ENCODE results near the gene INTS4. TPM values are rescaled to one million over a fixed set of nuclear protein-coding genes. Genes with fewer than 3 reads are reported as not detected.

The INTS4 gene
- total RNA-seq, 6 experiments from 2014 or later = 23.8 to 30.1 (median 28.3) TPM

DNA sequence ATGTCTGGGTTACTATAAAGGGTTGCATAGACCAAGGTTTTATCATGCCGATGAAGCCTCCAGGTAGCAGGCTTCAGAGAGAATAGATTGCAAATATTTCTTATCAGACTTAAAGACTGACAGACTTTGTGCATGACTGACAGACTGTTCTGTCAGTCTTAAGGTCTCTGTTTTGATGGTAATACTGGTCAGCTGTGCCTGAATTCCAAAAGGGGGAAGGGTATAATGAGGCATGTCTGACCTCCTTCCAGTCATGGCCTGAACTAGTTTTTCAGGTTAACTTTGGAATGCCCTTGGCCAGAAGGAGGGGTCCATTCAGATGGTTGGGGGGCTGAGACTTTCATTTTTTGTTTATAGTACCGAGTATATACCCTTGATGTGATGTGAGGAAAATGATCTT, 33.3 kb upstream of the INTS4 start:
- Mint-ChIP-seq H3K4me1 (ENCODE audit: low read depth) (peaks cover 14% of the 10 kb centered on the region), H3K4me3 (no peak overlapping the region), H3K9me3 (no peaks in the 10 kb centered on the region), H3K27ac (no peak overlapping the region), H3K27me3 (ENCODE audit: insufficient read depth) (peaks cover 2% of the 10 kb centered on the region; the same call in 1 of the 2 replicates), H3K36me3 (ENCODE audit: low read depth) (no peaks in the 10 kb centered on the region)
- DNase-seq = no peak
- TF ChIP-seq, protein P1, sequence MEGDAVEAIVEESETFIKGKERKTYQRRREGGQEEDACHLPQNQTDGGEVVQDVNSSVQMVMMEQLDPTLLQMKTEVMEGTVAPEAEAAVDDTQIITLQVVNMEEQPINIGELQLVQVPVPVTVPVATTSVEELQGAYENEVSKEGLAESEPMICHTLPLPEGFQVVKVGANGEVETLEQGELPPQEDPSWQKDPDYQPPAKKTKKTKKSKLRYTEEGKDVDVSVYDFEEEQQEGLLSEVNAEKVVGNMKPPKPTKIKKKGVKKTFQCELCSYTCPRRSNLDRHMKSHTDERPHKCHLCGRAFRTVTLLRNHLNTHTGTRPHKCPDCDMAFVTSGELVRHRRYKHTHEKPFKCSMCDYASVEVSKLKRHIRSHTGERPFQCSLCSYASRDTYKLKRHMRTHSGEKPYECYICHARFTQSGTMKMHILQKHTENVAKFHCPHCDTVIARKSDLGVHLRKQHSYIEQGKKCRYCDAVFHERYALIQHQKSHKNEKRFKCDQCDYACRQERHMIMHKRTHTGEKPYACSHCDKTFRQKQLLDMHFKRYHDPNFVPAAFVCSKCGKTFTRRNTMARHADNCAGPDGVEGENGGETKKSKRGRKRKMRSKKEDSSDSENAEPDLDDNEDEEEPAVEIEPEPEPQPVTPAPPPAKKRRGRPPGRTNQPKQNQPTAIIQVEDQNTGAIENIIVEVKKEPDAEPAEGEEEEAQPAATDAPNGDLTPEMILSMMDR (IDR thresholded peaks at IDR 0.05) = no peak

DNA sequence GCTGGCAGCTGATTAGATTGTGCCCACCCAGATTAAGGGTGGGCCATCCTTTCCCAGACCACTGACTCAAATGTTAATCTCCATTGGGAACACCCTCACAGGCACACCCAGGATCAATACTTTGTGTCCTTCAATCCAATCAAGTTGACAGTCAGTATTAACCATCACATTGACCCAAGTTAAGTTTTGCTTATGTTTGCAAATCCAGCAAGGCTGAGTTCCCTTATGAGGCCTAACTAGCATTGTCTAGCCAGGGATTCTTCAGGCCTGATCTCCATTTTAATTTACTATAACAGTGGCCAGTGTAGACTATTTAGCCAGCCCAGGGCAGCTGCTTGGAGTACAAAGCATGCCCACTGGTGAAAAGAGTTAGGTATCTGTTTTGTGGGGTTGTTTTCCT, 30.9 kb upstream of the INTS4 start:
- no peak overlapping the region for H3K4me3 Mint-ChIP-seq
- no peak overlapping the region for H3K27ac Mint-ChIP-seq
- H3K4me1 Mint-ChIP-seq (ENCODE audit: low read depth) = peaks cover 17% of the 10 kb centered on the region
- H3K36me3 Mint-ChIP-seq (ENCODE audit: low read depth) = no peaks in the 10 kb centered on the region
- H3K9me3 Mint-ChIP-seq = no peaks in the 10 kb centered on the region
- peaks cover 2% of the 10 kb centered on the region for H3K27me3 Mint-ChIP-seq (ENCODE audit: insufficient read depth)
- no peak for DNase-seq
- TF ChIP-seq, protein P1 (IDR thresholded peaks at IDR 0.05) = no peak

DNA sequence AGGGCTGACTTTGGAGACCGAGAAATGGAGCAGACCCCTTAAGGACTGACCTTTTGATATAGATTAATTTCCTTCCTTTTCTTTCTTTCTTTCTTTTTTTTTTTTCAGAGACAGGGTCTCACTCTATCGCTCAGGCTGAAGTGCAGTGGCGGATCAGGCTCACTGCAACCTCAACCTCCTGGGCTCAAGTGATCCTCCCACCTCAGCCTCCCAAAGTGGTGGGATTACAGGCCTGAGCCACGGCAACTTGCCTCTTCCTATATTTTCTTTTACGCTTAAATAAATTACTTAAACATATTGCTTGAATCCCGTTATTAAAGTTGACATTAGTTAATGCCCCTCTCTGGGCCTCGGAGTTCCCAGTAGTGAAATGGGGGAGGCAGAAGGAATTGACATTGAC, 29.0 kb upstream of the INTS4 start:
- H3K9me3 Mint-ChIP-seq = no peaks in the 10 kb centered on the region
- peak overlapping the region; percentile 78 for H3K4me3 Mint-ChIP-seq
- TF ChIP-seq, protein P1 (IDR thresholded peaks at IDR 0.05) = no peak
- no peak overlapping the region for H3K27ac Mint-ChIP-seq
- H3K36me3 Mint-ChIP-seq (ENCODE audit: low read depth) = no peaks in the 10 kb centered on the region
- peaks cover 2% of the 10 kb centered on the region for H3K27me3 Mint-ChIP-seq (ENCODE audit: insufficient read depth)
- no peak for DNase-seq
- H3K4me1 Mint-ChIP-seq (ENCODE audit: low read depth) = peaks cover 23% of the 10 kb centered on the region

DNA sequence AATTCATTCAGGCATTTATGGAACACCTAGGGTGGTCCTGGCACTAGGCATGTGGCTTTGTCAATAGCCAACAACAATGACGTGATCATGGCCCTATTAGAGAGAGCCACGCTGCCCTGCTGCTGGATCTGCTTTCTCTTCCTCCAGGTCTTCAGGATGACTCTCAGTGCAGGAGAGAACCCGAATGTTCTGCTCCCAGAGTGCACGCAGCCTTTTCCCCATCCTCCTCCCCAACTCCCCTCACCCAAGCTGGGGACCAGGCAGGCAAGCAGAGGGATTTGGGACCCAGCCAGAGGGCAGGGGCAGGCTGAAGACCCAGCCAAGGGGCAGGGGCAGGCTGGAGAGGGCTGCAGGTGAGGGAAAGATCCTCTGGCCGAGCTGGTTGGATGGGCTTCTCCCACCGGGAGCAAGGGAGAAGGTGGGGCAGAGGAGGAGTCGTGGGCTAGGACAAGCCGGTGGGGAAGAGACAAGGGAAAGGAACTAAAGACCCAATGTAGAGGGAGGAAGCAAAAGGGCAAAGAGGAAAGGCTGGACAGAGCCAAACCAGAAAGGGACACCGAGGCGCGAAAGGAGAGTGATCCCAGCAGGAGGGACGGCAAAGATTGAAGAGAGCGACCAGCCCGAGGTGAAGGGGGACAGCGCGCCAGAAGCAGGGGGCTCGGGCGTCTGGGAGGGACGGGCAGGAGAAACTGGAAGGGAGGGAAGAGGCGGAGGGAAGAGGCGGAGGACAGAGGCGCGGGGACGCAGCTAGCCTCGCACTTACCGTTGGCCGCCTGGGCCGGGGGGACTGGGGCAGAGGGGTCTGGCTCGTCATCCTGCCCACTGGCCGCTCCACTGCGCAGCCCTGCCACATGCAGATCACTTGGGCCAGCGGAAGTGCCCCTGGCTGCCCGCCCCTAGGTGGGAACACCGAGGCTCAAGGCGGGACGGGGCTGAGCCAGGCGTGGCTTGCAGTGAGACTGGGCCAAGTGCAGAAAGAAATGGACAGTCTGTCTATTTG, 28.2 kb upstream of the INTS4 start, which contains the start of gene KCTD14:
KCTD14 (minus strand) TSS at position 880 of the 1,000 bp plus-strand sequence; CDS start at position 853, 27 bp downstream.
- no peak for DNase-seq
- TF ChIP-seq, protein P1 (IDR thresholded peaks at IDR 0.05) = no peak
- Mint-ChIP-seq H3K27me3 (ENCODE audit: insufficient read depth) (peaks cover 2% of the 10 kb centered on the region), H3K27ac (peak within 1 kb of the TSS; percentile 10; the same call in 1 of the 2 replicates), H3K9me3 (no peaks in the 10 kb centered on the region), H3K4me3 (peak within 1 kb of the TSS; percentile 78), H3K36me3 (ENCODE audit: low read depth) (no peaks in the 10 kb centered on the region), H3K4me1 (ENCODE audit: low read depth) (peaks cover 23% of the 10 kb centered on the region)

DNA sequence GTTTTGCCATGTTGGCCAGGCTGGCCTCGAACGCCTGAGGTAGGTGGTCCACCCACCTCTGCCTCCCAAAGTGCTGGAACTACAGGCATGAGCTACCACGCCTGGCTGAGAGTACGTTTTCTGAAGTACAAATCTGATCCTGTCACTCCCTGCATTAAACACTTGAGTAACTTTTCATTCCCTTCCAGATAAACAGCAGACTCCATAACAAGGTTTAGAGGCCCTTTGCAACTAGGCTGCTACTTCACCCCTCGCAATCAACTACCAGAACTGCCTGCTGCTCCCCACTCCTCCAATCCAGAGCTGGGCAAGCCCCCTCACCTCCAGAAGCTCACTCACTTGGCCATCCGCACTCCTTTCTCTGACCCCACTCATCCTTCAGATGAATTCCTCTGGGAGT, 27.1 kb upstream of the INTS4 start:
- no peak overlapping the region for H3K4me3 Mint-ChIP-seq
- no peaks in the 10 kb centered on the region for H3K9me3 Mint-ChIP-seq
- H3K27ac Mint-ChIP-seq = no peak overlapping the region
- peaks cover 3% of the 10 kb centered on the region for H3K27me3 Mint-ChIP-seq (ENCODE audit: insufficient read depth)
- TF ChIP-seq, protein P1 (IDR thresholded peaks at IDR 0.05) = no peak
- peaks cover 23% of the 10 kb centered on the region for H3K4me1 Mint-ChIP-seq (ENCODE audit: low read depth)
- DNase-seq = no peak
- H3K36me3 Mint-ChIP-seq (ENCODE audit: low read depth) = no peaks in the 10 kb centered on the region

Measured in HFFc6 (cell line).